Fibroblast of mammary gland (primary cell): ENCODE measurements around the gene THOC6.
A peak's percentile ranks its signal among the peaks of the same experiment; 100 is the strongest.

ENCODE experiments used
- DNase-seq: peaks from one replicate; pipeline ENCODE4 v3.0.0-alpha.2; 2010; ENCODE audit warnings: low read depth
- H3K4me3 ChIP-seq: 2 replicates; pipeline ENCODE4 v1.5.1; 2011; ENCODE audit warnings: low read depth, mild to moderate bottlenecking, low read length, moderate library complexity; ENCODE audit not compliant: control insufficient read depth
- CTCF ChIP-seq: conservative IDR thresholded peaks from 2 replicates; pipeline ENCODE4 v1.5.1; 2011; ENCODE audit warnings: low read depth, low read length, inconsistent platforms; ENCODE audit not compliant: control insufficient read depth, insufficient read depth

THOC6 gene

GRCh38 chr16:2979669-2980226 lies 44.1 kb upstream of the THOC6 start:
- H3K4me3 ChIP-seq, result peak overlapping the region; percentile 63
- TF ChIP-seq CTCF, result no peak
- no peak for DNase-seq

GRCh38 chr16:2980227-2981176 lies 43.3 kb upstream of the THOC6 start, which contains the start of gene PKMYT1:
Gene PKMYT1 (minus strand): TSS chr16:2980446. CDS start chr16:2979657, 789 bp downstream.
- DNase-seq, result peak; percentile 77
- TF ChIP-seq CTCF, result no peak
- peak within 1 kb of the TSS; percentile 65 for H3K4me3 ChIP-seq

GRCh38 chr16:2981177-2981898 lies 42.5 kb upstream of the THOC6 start:
- no peak for TF ChIP-seq CTCF
- H3K4me3 ChIP-seq, result no peak overlapping the region
- no peak for DNase-seq

- no peak for TF ChIP-seq CTCF
- H3K4me3 ChIP-seq, result no peak overlapping the region
- DNase-seq, result no peak
Observed at GRCh38 chr16:2981899-2982250, 42.0 kb upstream of the THOC6 start.

- DNase-seq, result no peak
- no peak for TF ChIP-seq CTCF
- no peak overlapping the region for H3K4me3 ChIP-seq
Observed at GRCh38 chr16:2982402-2982801, 41.4 kb upstream of the THOC6 start.

GRCh38 chr16:2983706-2984136 lies 40.1 kb upstream of the THOC6 start:
- peak overlapping the region; percentile 29 for H3K4me3 ChIP-seq
- peak; percentile 75 for DNase-seq
- TF ChIP-seq CTCF, result peak; percentile 28
